Left ventricle myocardium inferior (tissue), 1 donor: ENCODE data around the gene HSD17B11. TPM values are rescaled to one million over a fixed set of nuclear protein-coding genes. Genes with fewer than 3 reads are reported as not detected.
"Not testable (repeated sequence)": the region's sequence is repeated elsewhere in the genome, so short reads cannot be mapped to it uniquely, and the experiment has no call there.

Experiments
- DNase-seq: peaks from one replicate; pipeline ENCODE4 v3.0.0-alpha.2; 2020
- H3K27ac ChIP-seq: fragments of 200-600 bp; replicated peaks from 2 replicates; pipeline ENCODE4 v1.8.0; 2021
- H3K27me3 ChIP-seq: fragments of 200-600 bp; 2 replicates; pipeline ENCODE4 v1.8.0; 2021; ENCODE audit warnings: low read depth
- H3K36me3 ChIP-seq: fragments of 200-600 bp; 2 replicates; pipeline ENCODE4 v1.8.0; 2021
- H3K4me1 ChIP-seq: fragments of 200-600 bp; 2 replicates; pipeline ENCODE4 v1.8.0; 2021
- H3K4me3 ChIP-seq: fragments of 200-600 bp; 2 replicates; pipeline ENCODE4 v1.8.0; 2021; ENCODE audit warnings: mild to moderate bottlenecking, moderate library complexity
- H3K9me3 ChIP-seq: fragments of 200-600 bp; replicated peaks from 2 replicates; pipeline ENCODE4 v1.8.0; 2021
- intact Hi-C: fragments of 100-400 bp; cut with micrococcal nuclease; formaldehyde crosslinking; loops from one replicate; pipeline ENCODE4 v1.11.0; 2022
- total RNA-seq: library from RNA; stranded (reverse); fragmentation: NEBNext Ultra II Directional; extraction: Animal tissue kit (Norgen Biotek cat#: 25700); gene quantifications from one replicate; pipeline ENCODE4 v1.2.1, GENCODE V29; 2021
- TF ChIP-seq, protein P1 (sequence below): fragments of 200-600 bp; IDR thresholded peaks from 2 replicates; pipeline ENCODE4 v1.8.0; 2021; ENCODE audit warnings: antibody characterized with exemption, mild to moderate bottlenecking, borderline replicate concordance
- donor health status: DM: no; HTN: yes; CAD: no; lungs with severe emphysema.

The HSD17B11 gene
- total RNA-seq, 1 donor from 2014 or later: 11.7 TPM

- Histone ChIP-seq H3K36me3 (no peaks in the 10 kb centered on the region), H3K27me3 (no peaks in the 10 kb centered on the region), H3K4me1 (no peaks in the 10 kb centered on the region), H3K27ac (no peak overlapping the region), H3K4me3 (no peak overlapping the region), H3K9me3 (no peaks in the 10 kb centered on the region)
- TF ChIP-seq, protein P1, sequence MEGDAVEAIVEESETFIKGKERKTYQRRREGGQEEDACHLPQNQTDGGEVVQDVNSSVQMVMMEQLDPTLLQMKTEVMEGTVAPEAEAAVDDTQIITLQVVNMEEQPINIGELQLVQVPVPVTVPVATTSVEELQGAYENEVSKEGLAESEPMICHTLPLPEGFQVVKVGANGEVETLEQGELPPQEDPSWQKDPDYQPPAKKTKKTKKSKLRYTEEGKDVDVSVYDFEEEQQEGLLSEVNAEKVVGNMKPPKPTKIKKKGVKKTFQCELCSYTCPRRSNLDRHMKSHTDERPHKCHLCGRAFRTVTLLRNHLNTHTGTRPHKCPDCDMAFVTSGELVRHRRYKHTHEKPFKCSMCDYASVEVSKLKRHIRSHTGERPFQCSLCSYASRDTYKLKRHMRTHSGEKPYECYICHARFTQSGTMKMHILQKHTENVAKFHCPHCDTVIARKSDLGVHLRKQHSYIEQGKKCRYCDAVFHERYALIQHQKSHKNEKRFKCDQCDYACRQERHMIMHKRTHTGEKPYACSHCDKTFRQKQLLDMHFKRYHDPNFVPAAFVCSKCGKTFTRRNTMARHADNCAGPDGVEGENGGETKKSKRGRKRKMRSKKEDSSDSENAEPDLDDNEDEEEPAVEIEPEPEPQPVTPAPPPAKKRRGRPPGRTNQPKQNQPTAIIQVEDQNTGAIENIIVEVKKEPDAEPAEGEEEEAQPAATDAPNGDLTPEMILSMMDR: no peak
- DNase-seq: no peak
- intact Hi-C loops: no loop called here
These were observed 9.0 kb upstream of the HSD17B11 start for GRCh38 chr4:87399954-87400353.

GRCh38 chr4:87399148-87399547, 8.2 kb upstream of the HSD17B11 start:
- DNase-seq: no peak
- Histone ChIP-seq H3K27ac (no peak overlapping the region), H3K27me3 (no peaks in the 10 kb centered on the region), H3K36me3 (no peaks in the 10 kb centered on the region), H3K4me3 (no peak overlapping the region), H3K4me1 (no peaks in the 10 kb centered on the region), H3K9me3 (no peaks in the 10 kb centered on the region)
- intact Hi-C loops: no loop called here
- TF ChIP-seq, protein P1: no peak

- H3K9me3 ChIP-seq, H3K27me3 ChIP-seq, H3K4me1 ChIP-seq, DNase-seq, H3K4me3 ChIP-seq, intact Hi-C loops, H3K36me3 ChIP-seq, H3K27ac ChIP-seq: not testable (repeated sequence)
These were observed 4.9 kb upstream of the HSD17B11 start for GRCh38 chr4:87395851-87396250.

DNA sequence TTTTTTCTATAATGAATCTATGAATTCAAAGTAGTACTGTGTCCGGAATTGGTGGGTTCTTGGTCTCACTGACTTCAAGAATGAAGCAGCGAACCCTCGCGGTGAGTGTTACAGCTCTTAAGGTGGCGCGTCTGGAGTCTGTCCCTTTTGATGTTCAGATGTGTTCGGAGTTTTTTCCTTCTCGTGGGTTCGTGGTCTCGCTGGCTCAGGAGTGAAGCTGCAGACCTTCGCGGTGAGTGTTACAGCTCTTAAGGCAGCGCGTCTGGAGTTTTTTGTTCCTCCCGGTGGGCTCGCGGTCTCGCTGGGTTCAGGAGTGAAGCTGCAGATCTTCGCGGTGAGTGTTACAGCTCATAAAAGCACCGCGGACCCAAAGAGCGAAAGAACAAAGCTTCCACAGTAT, 4.1 kb upstream of the HSD17B11 start:
- H3K36me3 ChIP-seq, DNase-seq, intact Hi-C loops, H3K9me3 ChIP-seq, H3K27me3 ChIP-seq, H3K4me3 ChIP-seq, H3K27ac ChIP-seq: not testable (repeated sequence)
- peaks cover 15% of the 10 kb centered on the region for H3K4me1 ChIP-seq

GRCh38 chr4:87392183-87392582, 1.2 kb upstream of the HSD17B11 start:
- peak overlapping the region; percentile 73 for H3K4me3 ChIP-seq
- H3K27me3 ChIP-seq: no peaks in the 10 kb centered on the region
- peak overlapping the region; percentile 90 for H3K27ac ChIP-seq
- intact Hi-C loops: no loop called here
- H3K36me3 ChIP-seq: peaks cover 5% of the 10 kb centered on the region
- no peak for DNase-seq
- TF ChIP-seq, protein P1: no peak
- H3K4me1 ChIP-seq: peaks cover 37% of the 10 kb centered on the region
- H3K9me3 ChIP-seq: peaks cover 10% of the 10 kb centered on the region

DNA sequence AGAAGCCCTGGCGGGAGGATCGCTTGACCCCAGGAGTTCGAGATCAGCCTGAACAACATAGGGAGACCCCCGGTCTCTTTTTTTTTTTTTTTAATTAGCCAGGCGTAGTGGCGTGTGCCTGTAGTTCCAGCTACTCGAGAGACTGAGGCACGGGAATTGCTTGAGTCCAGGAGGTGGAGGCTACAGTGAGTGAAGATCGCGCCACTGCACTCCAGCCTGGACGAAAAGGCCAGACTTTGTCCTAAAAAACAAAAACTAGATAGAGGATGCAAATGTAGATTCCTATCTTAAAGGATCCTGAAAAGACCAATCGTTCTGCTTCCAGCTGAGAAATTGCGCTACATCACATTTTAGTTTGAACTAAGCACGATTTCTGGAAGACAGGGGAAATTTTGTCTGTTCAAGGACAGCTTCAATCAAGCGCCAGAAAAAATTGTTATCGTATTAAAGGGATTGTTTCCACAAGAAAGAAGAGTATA, 627 bp upstream of the HSD17B11 start:
- H3K4me1 ChIP-seq: peaks cover 37% of the 10 kb centered on the region
- H3K9me3 ChIP-seq: peaks cover 10% of the 10 kb centered on the region
- H3K4me3 ChIP-seq: peak overlapping the region; percentile 73
- H3K36me3 ChIP-seq: peaks cover 5% of the 10 kb centered on the region
- intact Hi-C loops: no loop called here
- peak overlapping the region; percentile 90 for H3K27ac ChIP-seq
- no peak for DNase-seq
- TF ChIP-seq, protein P1: no peak
- no peaks in the 10 kb centered on the region for H3K27me3 ChIP-seq

GRCh38 chr4:87390551-87390890, 467 bp downstream of the HSD17B11 start:
- TF ChIP-seq, protein P1: no peak
- no peak for DNase-seq
- H3K4me1 ChIP-seq: peaks cover 37% of the 10 kb centered on the region
- peak overlapping the region; percentile 90 for H3K27ac ChIP-seq
- intact Hi-C loops: no loop called here
- H3K9me3 ChIP-seq: peaks cover 10% of the 10 kb centered on the region
- no peaks in the 10 kb centered on the region for H3K27me3 ChIP-seq
- peaks cover 5% of the 10 kb centered on the region for H3K36me3 ChIP-seq
- peak overlapping the region; percentile 73 for H3K4me3 ChIP-seq

- not testable (repeated sequence) for DNase-seq
These were observed 933 bp downstream of the HSD17B11 start for GRCh38 chr4:87390055-87390454.

More at GRCh38 chr4:87390055-87390454, 933 bp downstream of the HSD17B11 start:
- intact Hi-C loops, H3K36me3 ChIP-seq, H3K27me3 ChIP-seq: not testable (repeated sequence)
- Histone ChIP-seq H3K9me3 (peaks cover 13% of the 10 kb centered on the region), H3K4me1 (peaks cover 37% of the 10 kb centered on the region), H3K4me3 (peak overlapping the region; percentile 73), H3K27ac (peak overlapping the region; percentile 90)
